ENCODE measurements around the gene ACKR3.

The ACKR3 gene

DNA sequence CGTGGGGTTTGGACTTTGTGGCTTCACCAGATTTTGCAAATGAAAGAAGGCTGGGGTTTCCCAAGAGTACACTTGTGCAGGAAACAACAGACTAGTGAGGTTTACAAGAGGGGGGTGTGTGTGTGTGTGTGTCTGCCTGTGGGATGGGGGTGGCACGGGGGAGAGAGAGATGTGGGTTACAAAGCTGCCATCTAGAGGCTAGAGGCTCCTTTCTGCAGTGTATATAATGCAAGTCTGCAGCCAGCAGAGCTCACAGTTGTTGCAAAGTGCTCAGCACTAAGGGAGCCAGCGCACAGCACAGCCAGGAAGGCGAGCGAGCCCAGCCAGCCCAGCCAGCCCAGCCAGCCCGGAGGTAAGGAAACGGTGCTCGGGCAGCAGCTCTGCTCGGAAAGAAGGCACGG is at the start of gene ACKR3:
Gene ACKR3, plus strand, starts transcription at position 253 of the 401 bp plus-strand sequence. CDS start 10,641 bp downstream, outside the sequence.
- no peak for DNase-seq

DNA sequence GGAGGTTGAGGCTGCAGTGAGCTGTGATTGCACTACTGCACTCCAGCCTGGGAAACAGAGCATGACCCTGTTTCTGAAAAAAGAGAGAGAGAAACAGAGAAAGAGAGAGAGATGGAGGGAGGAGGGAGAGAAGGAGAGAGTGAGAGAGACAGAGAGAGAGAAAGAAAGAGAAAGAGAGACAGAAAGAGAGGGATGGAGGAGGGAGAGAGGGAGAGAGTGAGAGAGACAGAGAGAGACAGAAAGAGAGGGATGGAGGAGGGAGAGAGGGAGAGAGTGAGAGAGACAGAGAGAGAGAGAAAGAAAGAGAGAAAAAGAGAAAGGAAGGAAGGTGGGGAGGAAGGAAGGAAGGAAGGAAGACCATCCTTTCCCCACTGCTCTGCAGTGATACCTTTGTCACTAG is 48.1 kb upstream of the ACKR3 start:
- no peak for DNase-seq

DNA sequence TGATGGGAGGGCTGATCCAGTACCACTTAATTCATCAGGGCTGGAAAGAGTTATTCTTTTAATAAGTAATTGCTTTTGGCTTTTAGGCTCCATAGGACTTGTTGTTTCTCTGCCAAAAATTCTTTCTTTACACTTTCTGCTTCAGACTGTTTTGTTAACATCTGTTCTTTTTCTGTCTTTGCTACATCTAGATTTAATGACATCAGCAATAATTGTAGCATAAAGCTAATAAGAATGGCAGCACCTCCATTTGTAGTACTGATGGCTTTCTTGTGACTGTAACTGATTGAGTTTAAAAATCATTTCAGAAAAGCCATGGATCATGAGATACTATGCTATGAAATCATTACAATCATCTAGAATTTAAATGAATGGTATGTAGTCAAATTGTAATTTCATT is 46.4 kb upstream of the ACKR3 start:
- DNase-seq: no peak

DNA sequence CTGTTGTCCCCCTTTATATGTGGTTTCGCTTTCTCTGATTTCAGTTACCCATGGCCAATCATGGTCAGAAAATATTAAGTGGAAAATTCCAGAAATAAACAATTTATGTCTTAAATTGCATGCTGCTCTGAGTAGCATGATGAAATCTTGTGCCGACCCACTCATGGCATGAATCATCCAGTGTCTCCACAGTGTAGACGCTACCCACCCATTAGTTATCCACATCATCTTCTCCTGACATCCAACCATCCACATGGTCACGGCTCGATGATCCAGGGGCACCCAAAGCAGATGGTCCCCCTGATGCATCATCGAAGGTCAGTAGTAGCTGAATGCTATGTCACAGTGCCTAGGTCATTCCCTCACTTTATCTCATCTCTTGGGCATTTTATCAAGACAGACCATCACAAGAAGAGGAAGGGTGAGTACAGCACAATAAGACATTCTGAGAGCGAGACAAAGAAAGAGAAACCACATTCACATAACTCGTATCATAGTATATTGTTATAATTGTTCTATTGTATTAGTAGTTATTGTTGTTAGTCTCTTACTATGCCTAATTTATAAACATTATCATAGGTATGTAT is 44.1 kb upstream of the ACKR3 start:
- no peak for DNase-seq

GRCh38 chr2:236526455-236527158 is 43.0 kb upstream of the ACKR3 start:
- DNase-seq: no peak

DNA sequence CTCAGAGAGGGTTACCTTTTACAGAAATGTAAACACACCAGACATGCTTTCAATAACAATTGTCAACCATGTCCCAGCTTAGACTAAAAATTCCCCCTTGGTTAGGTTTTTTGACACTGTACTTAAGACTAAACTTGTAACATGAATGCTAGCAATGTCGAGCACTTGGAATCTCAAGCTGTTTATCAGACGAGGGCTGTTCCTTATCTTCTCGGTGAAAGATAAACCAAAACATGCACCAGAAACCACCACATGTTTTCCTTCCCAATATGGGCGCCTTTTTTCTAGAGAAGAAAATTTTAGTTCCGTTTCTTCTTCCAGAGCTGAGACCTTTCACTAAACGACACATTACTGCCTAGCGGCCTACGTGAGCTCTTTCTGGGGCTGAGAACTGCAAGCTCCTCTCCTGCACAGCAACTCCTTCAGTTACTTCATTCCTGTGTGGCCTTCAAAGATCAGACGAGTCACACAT is 42.4 kb upstream of the ACKR3 start:
- no peak for DNase-seq

DNA sequence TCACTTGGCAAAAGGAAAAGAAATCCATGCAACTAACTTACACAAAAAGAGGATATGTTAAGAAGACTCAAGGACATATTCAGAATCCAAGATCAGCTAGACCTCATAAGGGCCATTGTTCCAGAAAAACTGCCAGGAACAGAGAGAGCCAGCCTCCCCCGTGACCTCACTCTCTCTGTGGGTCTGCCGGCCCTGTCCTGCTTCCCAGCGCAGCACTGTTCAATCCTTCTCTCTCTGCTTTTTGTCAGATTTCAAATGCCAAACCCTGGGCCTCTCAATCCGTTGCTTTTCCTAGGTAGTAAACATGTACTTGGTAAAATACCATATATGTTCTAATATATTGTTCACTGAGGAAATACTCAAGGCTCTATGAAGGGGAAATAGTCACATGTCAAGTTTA is 40.0 kb upstream of the ACKR3 start:
- no peak for DNase-seq

- no peak for DNase-seq
Observed at GRCh38 chr2:236530512-236530911, 39.1 kb upstream of the ACKR3 start.

GRCh38 chr2:236531195-236531594 is 38.4 kb upstream of the ACKR3 start:
- no peak for DNase-seq

GRCh38 chr2:236531996-236532395 is 37.6 kb upstream of the ACKR3 start:
- DNase-seq: no peak

DNA sequence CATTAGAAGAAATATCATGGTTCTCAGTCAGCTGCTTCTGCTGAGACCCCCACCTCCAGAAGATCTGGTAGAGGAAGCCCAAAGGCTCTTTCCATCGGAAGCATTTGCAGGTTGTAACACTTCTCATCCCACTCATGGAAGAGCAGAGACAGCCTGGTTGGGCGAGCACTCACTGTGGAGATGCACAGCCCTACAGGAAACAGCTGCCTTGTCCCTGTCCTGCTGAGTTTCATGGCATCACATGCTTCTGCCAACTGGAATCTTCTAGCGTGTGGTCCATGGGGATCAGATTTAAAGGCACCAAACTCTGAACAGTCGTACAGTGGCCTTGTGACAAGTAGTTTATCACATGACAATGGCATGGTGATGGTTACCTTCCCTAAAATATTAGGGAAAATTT is 36.3 kb upstream of the ACKR3 start:
- DNase-seq: no peak

- DNase-seq: no peak
Observed at GRCh38 chr2:236535024-236535423, 34.6 kb upstream of the ACKR3 start.

DNA sequence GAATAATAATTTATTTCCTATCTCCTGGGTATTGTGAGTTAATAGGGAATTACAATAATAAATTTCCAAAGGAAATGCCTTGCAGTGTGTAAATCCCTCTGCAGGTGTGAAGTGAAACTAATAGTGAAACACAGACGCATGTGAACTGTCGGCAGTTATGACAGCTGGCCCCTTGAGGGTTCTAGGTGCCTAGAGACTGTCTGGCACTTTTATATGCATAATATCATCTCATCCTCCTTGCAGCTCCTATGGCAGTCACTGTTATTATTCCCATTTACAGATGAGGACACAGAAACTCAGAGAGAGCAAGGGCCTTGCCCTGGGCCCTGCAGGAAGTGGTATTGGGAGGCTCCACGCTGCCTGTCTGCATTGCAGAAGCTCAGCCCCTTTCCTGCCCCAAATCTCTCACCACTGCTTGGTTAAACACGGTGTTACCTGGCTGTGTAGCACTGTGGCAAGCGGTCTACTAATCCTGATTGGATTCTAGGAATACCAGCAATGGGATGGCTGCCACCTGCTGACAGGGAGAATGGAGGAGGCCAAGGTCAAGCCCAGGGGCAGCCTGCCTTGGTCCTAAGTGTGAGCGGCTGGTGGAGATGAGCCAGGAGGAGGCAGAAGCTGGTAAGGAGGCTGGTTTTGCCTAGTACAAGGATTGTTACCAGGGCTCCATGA is 32.8 kb upstream of the ACKR3 start:
- DNase-seq: no peak

GRCh38 chr2:236538242-236538641 is 31.4 kb upstream of the ACKR3 start:
- no peak for DNase-seq

DNA sequence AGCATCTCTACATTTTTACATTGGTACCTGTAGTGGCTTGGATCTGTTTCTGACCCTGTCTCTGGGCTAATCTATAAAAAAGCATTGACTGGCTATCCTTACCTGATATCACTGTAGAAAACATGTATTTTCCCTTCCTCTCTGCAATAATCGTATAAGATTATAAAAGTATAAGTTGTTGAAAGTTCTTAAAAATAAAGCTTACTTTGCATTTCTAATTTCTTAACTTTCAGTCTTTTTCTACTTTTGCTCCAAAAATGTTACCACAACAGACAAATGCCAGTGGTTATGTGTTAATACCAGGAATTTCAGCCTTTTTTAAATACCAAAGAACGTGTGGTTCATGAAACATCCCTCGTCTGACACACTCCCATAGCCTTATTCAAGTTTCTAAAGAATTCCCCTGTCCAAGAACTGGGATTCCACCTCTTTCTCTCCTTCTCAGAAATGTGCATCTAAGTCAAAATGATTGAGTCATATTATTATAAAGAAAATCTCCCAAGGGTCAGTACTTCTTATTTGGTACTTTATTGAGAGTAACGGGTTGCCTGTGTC is 28.5 kb upstream of the ACKR3 start:
- DNase-seq: no peak

DNA sequence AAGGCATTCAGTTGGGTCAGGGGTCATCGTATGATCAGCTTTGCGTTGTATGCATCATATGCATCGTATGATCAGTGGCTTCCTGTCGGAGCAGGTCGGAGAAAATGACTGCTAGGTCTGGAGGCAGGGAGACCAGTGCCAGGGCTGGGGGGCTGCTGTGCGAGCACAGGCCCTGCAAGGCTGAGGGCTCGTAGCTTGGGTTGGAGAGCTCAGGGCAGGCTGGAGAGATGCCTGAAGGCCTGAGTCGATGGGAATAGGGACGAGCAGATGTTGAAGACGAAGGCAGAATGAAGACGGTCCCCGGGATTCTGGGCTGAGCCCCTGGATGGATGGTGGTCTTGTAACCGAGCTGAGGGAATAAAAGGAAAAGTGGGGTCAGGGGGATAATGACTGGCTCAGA is 25.3 kb upstream of the ACKR3 start:
- DNase-seq: no peak

- no peak for DNase-seq
Observed at GRCh38 chr2:236545248-236545658, 24.4 kb upstream of the ACKR3 start.

GRCh38 chr2:236545814-236546480 is 23.7 kb upstream of the ACKR3 start:
- no peak for DNase-seq

DNA sequence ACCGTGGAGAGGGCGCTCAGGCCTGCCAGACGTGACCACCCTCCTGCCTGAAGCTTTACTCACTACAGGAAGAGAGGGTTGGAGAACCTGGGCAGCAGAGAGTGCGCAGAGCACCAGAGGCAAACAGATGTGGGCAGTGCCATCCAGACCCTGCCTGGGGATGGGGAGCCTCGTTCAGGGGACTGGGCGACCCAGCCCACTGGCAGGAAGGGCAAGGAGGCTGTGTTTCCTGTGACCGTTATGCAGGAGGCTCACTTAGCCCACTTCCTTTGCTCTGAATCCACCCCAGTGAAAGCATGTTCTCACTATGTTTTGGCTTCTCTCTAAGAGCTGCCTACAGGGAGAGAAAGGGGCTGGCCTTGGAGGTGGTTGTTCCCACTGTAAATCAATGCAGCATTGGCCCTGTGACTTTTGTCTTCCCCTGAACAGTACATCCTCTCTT is 23.0 kb upstream of the ACKR3 start:
- no peak for DNase-seq

DNA sequence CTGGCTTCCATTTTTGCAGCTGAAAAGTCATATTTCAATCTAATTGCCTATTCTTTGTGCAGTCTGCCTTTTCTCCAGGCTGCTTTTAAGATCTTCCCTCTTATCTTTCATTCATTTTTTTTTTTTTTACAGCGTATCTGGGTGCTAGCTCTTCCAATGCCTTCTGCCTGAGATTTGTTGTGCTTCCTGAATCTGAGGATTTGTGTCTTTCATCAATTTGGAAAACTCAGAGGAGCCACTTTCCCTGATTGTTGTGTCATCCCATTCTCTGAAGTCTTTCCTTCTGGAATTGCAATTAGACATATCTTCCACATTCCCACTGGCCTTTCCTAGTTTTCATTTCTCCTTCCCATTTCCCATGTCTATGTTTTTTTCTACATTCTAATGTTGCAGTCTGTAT is 21.9 kb upstream of the ACKR3 start:
- DNase-seq: no peak

- DNase-seq: no peak
Observed at GRCh38 chr2:236548179-236548921, 21.3 kb upstream of the ACKR3 start.

GRCh38 chr2:236549165-236549564 is 20.5 kb upstream of the ACKR3 start:
- DNase-seq: no peak

- DNase-seq: no peak
Observed at GRCh38 chr2:236550290-236550689, 19.3 kb upstream of the ACKR3 start.
